HS-5 (cell line): ENCODE measurements around the gene CXXC5.
"Not testable (repeated sequence)": the region's sequence is repeated elsewhere in the genome, so short reads cannot be mapped to it uniquely, and the experiment has no call there.

ENCODE experiments used
- DNase-seq: peaks from one replicate; pipeline ENCODE4 v3.0.0-alpha.2; 2012; ENCODE audit warnings: low read depth

CXXC5 gene

DNA sequence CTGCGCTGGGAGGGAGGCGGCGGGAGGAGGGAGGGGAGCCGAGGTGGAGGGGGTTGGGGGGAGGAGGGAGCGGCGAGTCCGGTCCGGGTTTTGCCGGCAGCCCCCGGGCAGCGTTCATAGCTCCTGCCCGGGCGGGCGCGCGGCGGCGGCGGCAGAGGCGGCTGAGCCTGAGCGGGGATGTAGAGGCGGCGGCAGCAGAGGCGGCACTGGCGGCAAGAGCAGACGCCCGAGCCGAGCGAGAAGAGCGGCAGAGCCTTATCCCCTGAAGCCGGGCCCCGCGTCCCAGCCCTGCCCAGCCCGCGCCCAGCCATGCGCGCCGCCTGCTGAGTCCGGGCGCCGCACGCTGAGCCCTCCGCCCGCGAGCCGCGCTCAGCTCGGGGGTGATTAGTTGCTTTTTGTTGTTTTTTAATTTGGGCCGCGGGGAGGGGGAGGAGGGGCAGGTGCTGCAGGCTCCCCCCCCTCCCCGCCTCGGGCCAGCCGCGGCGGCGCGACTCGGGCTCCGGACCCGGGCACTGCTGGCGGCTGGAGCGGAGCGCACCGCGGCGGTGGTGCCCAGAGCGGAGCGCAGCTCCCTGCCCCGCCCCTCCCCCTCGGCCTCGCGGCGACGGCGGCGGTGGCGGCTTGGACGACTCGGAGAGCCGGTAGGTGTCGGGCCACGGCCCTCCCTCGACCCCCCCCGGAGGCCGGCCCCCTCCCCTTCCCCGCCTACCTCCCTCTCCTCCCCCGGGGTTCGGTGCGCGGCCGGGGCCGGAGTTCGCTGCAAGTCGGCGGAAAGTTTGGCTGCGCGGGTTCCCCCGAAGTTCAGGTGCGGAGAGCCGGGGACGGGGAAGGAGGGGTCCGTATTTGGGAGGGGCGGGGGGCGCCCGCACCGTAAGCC is at the start of gene CXXC5:
Gene CXXC5 (plus strand): TSS at position 145 of the 877 bp plus-strand sequence. CDS start 32,175 bp downstream, outside the sequence.
- DNase-seq, result no peak

DNA sequence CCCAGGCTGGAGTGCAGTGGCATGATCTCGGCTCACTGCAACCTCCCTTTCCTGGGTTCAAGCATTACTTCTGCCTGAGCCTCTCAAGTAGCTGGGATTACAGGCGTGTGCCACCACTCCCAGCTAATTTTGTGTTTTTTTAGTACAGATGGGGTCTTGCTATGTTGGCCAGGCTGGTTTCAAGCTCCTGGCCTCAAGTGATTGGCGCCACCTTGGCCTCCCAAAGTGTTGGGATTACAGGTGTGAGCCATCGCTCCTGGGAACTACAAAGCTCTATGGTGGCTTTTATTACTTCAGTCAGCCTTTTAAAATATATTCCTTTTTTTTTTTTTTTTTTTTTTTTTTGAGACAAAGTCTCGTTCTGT is 49.6 kb upstream of the CXXC5 start:
- not testable (repeated sequence) for DNase-seq

- no peak for DNase-seq
These were observed 47.7 kb upstream of the CXXC5 start for GRCh38 chr5:139600336-139600949.

DNA sequence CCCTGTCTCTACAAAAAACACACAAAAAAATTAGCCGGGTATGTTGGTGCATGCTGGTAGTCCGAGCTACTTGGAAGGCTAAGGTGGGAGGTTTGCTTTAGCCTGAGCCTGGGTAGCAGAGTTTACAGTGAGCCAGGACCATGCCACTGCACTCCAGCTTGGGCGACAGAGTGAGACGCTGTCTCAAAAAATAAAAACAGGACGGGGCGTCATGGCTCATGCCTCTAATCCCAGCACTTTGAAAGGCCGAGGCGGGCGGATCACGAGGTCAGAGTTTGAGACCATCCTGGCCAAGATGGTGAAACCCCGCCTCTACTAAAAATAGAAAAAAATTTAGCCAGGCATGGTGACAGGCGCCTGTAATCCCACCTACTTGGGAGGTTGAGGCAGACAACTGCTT is 46.7 kb upstream of the CXXC5 start:
- DNase-seq, result no peak

DNA sequence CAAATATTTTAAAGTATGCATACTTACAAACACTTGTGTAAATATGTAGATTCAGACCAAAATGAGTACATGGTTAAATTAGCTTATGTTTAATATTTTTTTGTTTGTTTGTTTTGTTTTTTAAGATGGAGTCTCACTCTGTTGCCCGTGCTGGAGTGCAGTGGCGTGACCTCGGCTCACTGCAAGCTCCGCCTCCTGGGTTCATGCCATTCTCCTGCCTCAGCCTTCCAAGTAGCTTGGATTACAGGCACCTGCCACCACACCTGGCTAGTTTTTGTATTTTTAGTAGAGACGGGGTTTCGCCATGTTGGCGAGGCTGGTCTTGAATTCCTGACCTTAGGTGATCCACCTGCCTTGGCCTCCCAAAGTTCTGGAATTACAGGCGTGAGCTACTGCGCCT is 46.2 kb upstream of the CXXC5 start:
- DNase-seq, result not testable (repeated sequence)

GRCh38 chr5:139605887-139606286 is 42.3 kb upstream of the CXXC5 start:
- no peak for DNase-seq

DNA sequence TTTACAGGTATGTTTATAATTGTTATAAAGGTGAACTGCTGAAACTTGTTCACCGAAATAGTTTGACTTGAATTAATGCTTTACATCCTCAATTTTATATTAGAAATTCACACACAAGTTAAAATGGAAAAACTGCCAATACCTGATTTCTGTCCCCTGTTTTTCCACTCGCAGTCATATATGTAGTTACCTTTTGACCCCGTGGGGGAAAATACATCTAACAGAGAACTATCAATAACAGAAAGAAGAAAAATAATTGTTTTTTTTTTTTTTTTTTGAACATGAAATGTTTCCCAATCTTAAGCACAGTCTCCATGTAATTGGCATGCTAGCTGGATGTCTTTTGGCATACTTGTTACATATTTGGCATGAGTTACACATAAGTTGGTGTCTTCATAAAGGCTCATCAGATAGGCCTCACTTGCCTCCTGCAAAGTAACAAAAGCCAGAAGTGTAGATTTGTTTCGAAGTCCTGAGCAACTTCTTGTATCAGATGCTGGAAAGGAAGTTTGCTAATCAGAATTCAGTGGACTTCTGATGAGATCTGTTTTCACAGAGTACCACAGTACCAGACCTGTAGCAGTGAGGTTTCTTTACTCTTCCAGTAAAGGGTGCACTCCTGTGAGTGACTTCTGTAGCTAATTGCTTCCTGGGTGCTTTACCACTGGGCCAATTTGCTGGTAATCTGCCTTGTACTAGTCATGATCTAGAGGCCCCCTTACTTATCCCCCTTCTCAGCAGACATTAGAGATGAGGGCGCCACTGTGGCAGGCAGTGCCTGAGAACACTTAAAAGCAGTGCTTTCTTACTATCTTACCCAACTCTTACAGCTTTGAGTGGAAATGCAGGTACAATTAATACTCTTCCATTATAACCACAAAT is 36.2 kb upstream of the CXXC5 start:
- DNase-seq, result no peak

DNA sequence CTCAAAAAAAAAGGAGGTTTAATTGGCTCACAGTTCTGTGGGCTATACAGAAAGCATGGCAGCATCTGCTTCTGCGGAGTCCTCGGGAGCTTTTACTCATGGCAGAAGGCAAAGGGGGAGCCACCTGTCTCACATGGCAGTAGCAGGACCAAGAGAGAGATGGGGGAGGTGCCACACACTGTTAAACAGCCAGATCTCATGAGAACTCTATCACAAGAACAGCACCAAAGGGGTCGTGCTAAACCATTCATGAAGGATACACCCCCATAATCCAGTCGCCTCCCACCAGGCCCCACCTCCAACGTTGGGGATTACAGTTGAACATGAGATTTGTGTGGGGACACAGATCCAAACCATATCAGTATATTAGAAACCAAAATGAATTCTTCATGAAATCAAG is 28.3 kb upstream of the CXXC5 start:
- DNase-seq, result no peak

- DNase-seq, result not testable (repeated sequence)
These were observed 22.8 kb upstream of the CXXC5 start for GRCh38 chr5:139625398-139625797.

- no peak for DNase-seq
These were observed 17.3 kb upstream of the CXXC5 start for GRCh38 chr5:139630855-139631254.

DNA sequence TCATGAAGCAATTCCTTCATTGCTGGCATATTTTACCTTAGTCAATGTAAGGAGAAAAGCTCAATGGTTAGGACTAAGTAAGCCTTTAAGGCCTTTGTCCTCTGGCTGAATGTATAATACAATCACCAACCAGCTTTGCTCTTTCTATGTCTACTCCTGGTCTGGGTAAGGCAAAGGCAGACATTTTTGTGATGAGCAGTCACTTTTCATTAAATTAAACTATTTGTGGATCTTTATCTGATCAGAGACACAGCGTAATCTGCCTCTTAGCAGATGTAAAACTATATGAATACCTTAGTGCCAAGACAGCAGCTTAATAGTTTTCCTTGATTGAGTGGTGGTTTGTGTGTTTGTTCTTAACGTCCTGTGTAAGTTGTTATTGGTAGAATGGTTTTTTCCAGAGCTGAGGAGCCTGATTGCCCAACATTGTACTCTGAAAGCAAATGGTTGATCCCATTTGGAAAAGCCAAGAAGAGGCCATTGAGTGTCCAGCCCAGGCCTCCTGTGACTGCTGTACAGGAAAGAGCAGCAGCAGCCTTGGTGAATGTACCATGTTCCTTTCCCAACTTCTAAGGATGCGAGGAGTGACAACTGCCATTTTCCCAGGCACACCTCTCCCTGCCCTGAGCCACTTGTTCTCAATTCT is 16.5 kb upstream of the CXXC5 start:
- no peak for DNase-seq

- peak; percentile 32 for DNase-seq
These were observed 14.7 kb upstream of the CXXC5 start for GRCh38 chr5:139633295-139634027.

GRCh38 chr5:139634028-139634325 is 14.2 kb upstream of the CXXC5 start:
- no peak for DNase-seq

GRCh38 chr5:139634541-139634940 is 13.6 kb upstream of the CXXC5 start:
- no peak for DNase-seq

GRCh38 chr5:139635191-139635590 is 13.0 kb upstream of the CXXC5 start:
- no peak for DNase-seq

GRCh38 chr5:139635606-139636206 is 12.4 kb upstream of the CXXC5 start:
- peak; percentile 56 for DNase-seq

DNA sequence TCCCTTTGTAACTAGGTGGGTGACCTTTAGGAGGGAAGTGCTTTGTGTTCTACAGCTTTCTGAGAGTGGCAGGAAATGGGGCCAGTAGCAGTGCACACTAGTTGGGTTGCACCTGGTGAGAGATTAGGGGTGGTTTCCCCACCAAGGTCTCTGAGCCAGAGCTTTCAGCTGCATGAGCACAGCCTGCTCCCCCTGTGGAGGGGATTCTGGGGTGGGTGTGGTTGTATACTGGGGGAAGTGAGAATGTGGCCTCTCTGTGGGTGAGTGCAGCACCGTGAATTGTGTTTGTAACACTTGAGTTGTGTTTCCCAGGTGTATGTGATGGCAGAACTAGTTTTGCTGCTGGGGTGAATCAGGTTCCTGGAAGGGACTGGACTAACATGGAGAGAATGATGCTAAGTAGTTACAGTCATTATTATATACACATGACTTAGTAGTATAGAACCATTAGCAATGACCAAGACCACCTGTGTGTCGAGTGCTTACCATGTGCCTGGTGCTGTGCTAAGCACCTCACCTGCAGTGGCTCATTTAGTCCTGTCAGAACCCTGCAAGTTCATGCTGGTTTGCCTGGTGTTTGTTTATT is 11.8 kb upstream of the CXXC5 start:
- DNase-seq, result no peak

GRCh38 chr5:139636975-139637408 is 11.2 kb upstream of the CXXC5 start:
- DNase-seq, result no peak

DNA sequence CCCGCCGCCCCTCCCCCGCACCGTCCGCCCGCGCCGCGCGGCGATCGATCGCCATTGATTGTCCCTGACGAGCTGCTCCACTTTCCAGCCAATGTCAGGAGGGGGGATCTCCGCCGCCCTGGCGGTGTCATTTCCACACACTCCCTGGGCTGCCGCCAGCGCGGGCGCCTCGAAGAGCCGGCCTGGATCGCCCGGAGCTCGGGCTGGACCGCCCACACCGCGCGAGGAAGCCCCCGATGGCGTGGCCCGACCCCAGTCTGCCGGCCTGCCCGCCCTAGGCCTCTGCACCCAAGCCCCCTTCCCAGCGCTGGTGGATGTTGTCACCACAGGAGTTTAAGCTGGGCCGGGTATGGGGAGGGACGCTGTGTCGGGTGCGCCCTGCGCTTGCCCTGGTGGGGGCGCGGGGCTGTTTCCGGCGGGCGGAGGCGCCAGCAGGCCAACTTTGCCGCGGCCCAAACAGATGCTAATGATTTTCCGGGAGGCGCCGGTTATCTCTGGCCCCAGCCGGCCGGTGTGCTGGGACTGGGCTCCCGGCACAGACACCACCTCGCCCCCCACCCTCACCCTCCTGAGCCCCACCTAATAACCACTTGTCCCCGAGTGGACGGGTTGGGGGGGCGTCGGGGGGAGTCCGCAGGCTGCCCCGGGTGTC is 10.6 kb upstream of the CXXC5 start:
- DNase-seq, result no peak

DNA sequence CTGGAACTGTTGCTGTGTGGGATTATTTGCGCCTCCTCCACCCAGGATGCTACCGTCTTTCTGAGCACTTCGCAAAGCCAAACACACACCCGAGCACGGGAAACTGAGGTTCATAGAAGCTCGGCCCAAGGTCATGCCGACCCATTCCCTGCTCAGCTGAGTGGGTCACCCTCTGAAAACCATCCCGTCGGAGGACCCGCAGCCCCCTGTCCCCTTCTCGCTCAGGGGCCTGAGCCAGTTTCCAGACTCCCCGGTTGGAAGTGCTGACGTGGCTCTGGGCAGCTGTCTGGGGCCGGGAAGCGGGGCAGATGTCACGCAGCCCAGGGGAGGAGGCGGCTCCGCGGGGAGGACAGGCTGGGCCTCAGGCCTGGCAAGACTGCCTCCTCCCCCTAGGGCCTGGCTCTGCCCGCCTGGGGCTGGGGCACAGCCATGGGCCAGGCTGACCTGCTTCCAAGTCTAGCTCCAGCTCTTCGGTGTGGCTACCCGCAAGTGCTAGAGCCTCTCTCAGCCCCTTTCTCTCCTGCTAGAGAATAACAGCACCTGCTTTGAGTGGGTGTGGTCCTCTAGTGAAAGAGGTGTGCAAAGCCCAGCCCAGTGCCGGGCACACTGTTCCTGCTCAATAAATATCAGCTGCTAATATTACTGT is 9.9 kb upstream of the CXXC5 start:
- no peak for DNase-seq
